Activated CD4-positive, alpha-beta T cell treated with anti-CD3 and anti-CD28 coated beads for 4 hours (primary cell): ENCODE measurements around the gene C6orf47.
"Not testable (repeated sequence)": the region's sequence is repeated elsewhere in the genome, so short reads cannot be mapped to it uniquely, and the experiment has no call there.

ENCODE experiments used
- DNase-seq, 2 donors: peaks; one replicate each; pipeline ENCODE4 v3.0.0-alpha.2; 2020

C6orf47 gene, protein sequence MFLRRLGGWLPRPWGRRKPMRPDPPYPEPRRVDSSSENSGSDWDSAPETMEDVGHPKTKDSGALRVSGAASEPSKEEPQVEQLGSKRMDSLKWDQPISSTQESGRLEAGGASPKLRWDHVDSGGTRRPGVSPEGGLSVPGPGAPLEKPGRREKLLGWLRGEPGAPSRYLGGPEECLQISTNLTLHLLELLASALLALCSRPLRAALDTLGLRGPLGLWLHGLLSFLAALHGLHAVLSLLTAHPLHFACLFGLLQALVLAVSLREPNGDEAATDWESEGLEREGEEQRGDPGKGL

DNA sequence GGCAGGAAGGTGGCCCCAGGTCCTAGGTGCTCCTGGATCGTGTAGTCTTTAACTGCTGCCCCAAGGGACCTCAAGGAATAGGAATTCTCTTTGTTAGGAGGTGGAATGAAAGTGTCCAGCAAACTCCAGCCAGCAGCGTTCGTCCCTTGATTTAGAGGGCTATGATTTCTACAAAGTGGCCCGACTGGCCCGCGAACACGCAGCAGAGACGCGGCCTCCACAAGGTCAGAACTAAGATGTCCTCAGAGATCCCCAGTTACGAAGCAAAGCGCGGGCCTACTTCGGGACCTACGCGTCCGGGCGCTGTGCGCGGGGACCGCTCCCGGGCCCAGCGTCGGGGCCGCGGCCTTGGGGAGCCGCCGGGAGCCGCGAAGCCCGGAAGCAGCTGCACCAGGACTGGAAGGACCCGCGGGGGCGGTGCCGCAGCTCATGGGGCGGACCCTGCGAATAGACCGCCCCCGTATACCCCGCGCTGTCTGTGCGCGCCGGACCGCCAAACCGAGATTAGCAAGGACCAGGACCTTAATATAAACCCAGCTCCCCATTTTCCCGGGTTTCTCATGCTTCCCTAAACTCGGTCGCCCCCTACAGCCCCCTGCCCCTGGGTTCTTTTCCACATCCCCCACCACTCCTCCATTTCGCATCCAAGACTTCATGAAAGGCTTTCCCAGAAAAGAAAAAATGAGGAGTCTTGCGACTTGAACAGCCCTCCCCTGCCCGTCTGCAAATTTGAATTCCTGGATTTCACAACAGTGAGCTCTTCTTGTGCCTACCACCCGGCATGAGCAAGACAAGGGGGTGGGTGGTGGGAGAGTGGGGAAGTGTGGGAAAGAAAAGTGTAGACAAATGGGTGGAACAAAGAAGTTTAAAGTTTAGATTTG lies at the start of gene C6orf47:
TSS of gene C6orf47 (minus strand) at position 398 of the 881 bp plus-strand sequence. CDS start 831 bp downstream, outside the sequence.
- DNase-seq = peak; percentile 71 to 80

DNA sequence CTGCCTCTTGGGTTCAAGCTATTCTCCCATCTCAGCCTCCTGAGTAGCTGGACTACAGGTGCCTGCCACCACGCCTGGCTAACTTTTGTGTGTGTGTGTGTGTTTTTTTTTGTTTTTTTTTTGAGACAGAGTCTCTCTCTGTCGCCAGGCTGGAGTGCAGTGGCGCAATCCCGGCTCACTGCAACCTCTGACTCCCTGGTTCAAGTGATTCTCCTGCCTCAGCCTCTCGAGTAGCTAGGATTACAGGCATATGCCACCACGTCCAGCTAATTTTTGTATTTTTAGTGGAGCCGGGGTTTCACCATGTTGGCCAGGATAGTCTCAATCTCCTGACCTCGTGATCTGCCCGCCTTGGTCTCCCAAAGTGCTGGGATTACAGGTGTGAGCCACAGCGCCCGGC lies 48.6 kb upstream of the C6orf47 start:
- DNase-seq = not testable (repeated sequence)

DNA sequence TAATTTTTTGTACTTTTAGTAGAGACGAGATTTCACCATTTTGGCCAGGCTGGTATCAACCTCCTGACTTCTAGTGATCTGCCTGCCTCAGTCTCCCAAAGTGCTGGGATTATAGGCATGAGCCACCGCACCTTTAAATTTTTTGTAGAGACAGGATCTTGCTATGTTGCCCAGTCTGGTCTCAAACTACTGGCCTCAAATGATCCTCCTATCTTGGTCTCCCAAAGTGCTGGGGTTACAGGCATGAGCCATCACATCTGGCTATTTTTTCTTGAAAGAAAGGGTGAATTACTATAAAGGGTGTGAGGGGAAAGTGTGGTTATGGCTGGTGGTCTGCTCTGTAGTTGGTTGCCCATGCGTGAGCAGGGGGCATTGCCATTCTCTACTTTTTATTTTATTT lies 47.6 kb upstream of the C6orf47 start:
- DNase-seq = no peak

DNA sequence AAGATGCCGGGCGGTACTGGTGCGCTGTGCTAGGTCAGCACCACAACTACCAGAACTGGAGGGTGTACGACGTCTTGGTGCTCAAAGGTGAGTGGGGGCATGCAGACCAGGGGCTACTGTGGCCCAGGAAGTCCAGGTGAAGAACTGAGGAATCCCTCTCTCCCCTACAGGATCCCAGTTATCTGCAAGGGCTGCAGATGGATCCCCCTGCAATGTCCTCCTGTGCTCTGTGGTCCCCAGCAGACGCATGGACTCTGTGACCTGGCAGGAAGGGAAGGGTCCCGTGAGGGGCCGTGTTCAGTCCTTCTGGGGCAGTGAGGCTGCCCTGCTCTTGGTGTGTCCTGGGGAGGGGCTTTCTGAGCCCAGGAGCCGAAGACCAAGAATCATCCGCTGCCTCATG lies 47.1 kb upstream of the C6orf47 start:
- DNase-seq = no peak

DNA sequence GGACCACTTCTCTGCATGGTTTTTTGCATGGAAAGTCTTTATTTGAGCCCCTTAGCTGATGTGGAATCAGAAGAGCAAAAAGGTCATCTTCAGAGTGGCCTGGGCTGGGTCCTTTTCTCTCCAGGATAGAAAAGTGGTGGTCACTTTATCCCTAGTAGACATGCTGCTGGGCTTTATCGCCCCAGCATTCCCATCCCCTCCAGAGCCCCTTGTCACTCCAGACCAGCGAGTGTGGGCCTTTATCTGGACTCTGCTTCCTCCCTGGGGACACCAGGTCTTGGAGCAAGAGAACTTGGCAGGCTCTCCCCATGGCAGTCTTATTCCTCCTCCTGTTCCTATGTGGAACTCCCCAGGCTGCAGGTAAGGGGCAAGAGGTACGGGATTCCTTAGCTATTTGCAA lies 46.0 kb upstream of the C6orf47 start, which contains the start of gene LY6G6F:
TSS of gene LY6G6F (plus strand) at position 268 of the 400 bp plus-strand sequence. CDS start at position 309, 41 bp downstream.
- no peak for DNase-seq

DNA sequence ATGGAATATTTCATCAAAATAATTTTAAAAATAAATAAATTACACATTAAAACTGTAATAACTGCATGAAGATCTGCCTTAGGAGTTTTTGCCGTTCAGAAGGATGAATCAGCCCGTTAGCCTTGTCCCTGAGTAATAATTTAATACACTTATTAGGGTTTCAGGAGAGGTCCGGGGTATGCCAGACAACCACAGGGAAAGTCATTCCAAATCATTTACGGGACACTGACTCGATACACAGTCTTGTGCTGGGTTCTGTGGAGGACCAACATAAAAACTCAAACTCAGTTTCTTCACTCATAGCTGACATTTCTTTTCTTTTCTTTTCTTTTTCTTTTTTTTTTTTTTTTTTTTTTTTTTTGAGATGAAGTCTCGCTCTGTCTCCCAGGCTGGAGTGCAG lies 45.4 kb upstream of the C6orf47 start:
- no peak for DNase-seq

DNA sequence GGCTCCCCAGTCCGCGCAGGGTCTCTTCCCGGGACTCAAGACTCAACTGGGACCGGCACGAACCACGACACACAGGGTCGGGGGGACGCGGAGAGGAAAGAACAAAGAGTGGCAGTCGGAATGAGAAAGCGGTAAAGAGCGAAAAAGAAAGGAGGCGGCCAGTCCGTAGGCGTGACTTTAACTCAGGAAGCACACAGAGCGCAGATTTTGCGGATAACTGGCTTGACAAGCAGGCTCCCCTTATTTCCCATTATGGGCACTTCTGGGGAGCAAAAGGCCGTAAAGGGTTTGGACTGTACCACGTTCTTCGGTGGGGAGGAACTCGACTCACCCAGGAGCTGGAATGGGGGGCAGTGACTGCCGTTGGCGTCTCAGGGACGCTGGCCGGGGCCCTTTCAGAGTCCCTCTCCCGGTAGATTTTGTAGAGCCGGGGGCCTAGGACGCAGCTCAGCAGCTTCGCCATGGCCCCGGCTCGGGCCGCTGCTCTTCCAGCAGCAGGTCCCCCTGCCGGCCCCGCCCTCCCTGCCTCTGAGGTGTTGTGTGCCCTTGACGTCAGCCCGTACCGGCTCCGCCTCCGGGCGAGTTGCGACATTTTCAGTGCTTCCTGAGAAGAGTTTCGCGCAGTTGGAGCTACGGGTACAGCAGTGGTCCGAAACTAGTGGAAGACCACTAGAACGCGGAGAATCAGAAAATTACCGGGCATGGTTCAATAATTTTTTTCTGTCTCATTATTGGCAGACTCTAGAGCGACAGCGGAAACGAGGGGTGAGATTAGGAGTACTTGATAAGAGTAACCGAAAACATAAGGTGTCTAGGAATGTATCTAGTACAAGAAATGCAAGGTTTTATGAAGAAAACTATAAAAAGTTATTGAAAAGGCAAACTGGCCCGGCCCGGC lies 42.5 kb upstream of the C6orf47 start, which contains the start of gene ABHD16A:
TSS of gene ABHD16A (minus strand) at position 506 of the 898 bp plus-strand sequence. CDS start at position 463, 43 bp downstream.
- peak; percentile 98 for DNase-seq

DNA sequence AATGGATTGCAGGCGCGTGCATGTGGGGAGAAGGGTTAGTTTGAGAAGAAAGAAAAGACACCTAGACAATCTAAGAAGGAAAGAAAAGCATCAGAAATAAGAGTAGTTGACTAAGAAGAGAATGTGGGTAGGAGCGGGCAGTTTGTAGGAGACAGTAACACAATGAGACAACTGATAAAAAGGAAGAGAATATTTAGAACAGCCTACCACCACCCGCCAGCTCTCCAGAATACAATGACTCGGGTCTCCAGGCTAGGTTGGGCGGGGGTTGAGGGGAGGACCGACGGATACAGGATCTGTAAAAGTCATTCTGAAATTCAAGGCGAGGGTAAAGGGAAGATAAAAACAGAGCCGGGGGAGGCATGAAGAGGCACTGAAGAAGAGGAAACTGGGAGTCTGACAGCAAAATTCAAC lies 41.8 kb upstream of the C6orf47 start:
- DNase-seq = no peak

DNA sequence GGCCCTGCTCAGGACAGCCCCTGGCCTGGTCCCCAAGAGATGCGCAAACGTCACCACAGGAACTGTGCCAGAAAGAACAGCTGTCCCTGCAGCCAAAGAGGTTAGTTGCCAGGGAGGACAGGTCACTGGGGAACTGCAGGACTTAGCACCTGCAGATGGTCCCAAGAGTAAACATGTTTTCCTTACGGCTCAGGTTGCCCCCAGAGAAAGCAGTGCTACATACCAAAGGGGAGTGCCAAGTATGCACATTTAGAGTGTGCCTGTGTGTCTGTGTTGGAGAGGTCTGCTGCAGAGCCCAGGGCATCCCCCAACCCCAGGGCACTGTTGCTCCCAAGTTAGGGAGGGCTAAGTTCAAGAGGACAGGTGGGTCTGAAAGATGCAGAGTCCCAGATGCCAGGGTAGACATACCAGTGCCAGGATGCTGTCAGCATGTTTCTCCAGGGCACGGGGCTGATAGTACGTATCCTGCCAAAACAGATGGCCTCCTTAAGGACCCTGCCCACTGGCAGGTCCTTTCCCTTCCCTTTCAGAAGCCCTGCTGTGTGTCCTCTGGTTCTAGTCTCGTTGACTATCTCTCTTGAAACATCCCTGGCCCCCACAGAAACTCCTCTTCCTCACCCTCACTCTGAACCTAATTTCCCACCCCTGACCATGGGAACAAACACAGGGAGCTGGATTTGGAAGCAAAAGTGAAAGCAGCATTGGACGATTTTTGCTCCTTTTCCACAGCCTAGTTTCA lies 41.3 kb upstream of the C6orf47 start:
- no peak for DNase-seq

DNA sequence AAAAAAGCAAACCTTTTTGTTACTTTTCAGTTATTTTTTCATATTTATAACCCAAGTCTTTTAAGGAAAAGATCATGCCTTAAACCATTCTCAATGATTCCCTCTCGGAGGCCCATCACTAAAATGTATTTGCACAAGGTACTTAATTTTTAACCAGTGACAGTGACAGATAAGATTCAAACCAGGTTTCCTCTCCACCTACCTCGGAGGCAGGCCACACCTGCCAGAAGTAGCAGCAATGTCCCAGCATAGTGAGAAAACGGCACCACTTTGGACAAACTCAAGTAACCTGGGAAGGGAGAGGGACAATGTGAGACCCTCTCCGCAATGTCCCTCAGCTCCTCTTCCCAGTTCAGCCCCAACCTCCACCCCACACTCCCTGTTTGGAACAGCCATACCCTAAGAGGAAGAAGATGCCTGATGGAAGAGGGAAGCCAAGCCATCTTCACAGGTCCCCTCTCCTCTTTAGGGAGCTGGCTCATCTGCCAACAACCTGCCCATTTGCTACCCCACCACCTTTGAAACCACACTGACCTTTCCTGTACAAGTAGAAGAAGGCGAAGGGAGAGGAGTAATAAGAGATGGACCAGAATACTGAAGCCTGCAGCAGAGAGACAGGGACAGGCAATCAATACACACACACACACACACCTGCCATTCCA lies 40.3 kb upstream of the C6orf47 start:
- no peak for DNase-seq

DNA sequence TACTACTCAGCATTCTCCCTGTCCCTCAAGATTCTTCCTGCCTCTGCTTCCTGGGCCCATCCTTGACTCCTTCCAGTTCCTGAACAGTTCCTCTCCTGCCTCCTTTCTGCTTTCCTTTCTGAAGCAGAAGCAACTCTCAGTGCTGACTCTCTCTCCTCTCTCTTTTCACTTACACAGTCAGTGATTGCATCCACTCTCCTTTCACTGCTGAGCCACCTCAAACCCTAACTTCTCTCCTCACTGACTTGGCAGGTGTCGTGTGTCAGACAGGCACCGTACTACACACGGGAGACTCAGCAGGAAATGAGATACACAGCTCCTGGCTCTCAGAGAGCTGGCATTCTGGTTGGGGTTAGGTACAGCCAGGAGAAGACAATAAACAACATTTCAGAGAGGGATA lies 37.0 kb upstream of the C6orf47 start:
- no peak for DNase-seq

DNA sequence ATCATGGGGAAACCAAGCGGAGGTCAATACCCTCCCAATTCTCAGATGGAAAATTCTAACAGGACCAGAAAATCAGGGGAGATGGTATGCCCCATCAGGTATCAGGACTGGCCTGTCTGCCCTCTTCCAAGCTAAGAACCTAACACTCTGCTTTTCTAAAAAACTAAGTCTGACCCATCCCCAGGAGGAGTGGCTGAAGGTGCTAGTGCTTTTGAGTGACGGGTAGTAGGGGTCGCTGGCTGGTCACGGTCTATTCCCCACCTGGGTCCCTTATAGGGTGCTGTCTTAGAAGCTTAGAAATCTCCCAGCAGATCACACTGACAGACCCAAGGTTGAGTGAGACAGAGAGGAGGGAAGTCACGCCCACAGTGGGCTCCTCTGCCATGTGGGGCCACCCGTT lies 33.0 kb upstream of the C6orf47 start:
- no peak for DNase-seq

DNA sequence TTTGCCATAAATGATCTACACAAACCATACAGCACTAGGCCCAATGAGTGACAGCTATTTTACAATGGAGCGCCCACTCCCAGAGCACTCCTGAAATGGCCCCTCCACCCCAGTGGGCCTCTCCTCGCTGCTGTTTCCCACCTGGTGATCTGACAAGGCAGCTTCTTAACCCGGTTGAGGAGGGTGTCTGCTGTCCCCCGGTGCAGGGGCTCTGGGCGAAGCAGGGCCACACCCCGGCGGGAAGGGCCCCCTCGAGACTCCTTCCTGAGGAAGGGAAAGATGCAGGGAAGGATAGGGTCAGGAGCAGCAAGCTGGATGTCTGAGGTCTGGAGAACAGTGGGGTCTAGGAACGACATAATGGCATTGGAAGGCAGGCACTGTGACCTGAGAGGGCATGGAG lies 32.3 kb upstream of the C6orf47 start:
- no peak for DNase-seq

DNA sequence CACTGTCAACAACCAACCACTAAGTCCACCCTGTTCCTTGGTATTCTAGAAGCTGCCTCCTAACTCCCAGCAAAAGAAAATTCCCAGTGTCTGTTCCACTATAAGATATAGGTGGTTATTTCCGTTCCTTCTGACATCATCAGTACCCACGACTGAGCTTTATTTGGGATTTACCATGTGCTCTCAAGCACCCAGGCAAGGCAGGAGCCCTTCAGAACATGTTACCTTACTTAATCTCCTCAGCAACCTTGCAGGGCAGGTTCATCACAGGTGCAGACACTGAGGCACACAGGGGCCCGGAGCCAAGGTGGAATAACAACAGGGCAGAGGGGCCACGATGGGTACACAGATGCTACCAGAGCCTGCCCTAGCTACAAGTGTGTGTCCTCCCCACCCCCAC lies 31.8 kb upstream of the C6orf47 start:
- DNase-seq = no peak

DNA sequence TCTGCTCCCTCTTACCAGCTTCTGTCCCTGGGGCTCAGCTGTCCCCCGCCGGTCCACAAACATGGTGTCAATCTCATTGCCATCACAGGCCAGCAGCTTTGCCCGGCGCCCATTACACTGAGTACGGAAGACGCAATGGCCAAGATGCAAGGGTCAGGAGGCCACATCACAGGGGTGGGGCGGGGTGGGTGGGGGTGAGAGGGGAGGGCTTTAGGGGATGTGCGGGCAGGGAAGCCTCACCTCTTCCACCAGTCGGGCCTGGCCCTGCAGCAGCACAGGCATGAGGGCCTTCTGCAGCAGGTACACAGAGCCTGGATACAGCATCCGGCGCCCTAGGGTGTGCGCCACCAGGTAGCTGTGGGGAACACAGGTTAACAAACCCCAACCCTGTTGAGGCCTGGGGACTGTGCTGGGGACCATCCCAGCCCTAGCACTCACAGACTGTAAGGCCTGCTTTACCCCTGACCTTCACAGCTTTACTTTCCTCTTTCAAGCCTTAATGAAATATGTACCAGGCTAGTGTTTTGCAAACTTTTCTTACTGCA lies 31.1 kb upstream of the C6orf47 start:
- DNase-seq = no peak

DNA sequence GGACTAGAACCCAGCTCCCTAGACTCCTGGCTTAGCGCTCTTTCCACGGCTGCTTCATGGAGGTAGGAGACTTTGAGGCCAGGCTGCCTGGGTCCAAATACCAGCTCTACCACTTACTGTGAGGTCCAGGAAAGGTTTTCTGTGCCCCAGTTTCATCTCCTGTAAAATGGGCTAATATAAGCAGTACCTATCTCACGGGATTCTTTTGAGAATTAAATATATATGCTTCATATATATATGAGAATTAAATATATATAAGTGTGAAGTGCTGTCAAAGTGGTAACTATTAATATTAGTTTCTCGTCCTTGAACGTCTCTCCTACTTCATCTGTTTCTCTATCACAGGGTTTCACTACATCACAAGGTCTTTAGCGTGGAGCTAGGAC lies 30.5 kb upstream of the C6orf47 start:
- no peak for DNase-seq

DNA sequence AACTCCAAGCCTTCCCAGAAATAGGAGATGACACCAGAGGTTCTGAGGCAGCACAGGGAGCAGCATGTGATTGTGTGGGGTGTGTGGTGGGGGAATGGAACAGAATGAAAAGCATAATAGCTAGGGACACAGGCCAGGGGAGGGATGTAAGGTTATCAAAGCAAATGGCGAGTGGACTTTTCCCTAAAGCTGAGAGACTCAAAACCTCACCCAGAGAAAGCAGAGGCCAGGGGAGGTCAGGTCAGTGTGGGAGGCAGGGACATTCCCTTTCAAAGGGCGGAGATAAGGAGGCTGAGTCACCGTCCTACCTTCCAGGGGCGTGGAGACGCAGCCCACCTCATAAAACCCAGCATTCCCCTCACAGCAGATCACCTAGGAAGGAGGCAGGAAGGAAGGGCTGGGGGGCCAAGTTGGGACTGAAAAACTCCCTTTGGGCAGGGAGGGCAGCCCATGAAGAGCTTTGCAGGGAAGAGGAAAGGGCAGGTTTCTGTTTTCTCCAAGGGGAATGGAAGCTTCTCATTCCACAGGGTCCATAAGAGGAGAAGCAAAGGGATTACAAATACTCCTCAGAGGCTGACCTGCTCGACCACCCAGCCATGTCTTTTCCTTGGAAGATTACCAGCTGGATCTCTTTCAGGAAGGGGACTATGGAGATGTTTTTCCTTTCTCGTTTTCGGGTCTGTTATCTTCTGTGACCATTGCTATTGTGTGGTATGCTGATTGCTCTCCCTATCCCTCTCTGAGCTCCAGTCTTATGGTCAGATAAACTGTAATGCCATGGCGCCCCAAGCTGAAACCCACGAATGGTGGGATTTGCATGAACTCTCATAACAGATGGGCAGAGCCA lies 29.9 kb upstream of the C6orf47 start:
- no peak for DNase-seq

DNA sequence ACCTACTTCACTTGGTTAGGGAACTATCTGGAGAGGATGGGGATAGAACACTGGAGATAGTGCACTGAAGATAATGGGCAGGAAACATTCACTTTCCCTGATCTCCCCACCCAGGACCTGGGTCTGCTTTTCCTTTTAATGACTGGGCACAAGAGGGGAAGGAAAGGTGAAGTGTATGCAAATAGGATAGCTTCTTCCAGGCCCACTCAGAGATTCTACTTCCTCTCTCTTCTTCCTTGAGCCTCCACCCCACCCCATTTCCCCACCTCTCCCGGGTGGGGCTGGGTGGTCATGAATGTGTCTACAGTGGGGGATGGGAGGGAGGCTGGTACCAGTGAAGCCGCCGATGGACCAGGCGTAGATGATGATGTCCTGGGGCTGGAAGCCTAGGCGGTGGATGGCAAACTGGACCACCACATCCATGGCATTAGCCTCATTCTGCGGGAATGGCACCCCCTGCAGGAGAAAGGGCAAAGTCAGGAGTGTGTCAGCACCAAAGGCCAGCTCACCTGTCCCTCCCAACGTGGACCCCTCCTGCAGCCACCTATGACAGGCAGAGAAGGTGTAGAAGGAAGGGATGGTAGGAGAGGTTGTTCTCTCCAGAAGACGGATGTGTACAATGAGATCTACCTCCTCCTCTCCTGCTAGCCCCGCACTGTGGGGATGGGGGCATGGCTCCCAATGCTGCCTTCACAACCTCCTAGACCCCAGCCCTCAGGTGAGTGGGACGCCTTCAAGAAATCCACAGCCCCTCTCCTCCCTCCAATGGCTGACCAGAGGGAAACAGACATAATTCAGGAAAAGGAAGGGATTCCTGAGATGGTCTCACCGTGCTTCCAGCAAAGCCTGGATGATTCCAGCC lies 28.9 kb upstream of the C6orf47 start:
- no peak for DNase-seq
